Measurements from ENCODE around the gene IL1RAPL2.
"Not testable (repeated sequence)": the region's sequence is repeated elsewhere in the genome, so short reads cannot be mapped to it uniquely, and the experiment has no call there.

IL1RAPL2 gene

GRCh38 chrX:104565791-104566680 lies at the start of gene IL1RAPL2:
TSS of gene IL1RAPL2 (plus strand) at chrX:104566199.
- DNase-seq (ENCODE audit: insufficient read length, low spot score) = no peak
- no peak for FAIRE-seq
- TF ChIP-seq CTCF (IDR thresholded peaks at IDR 0.05; ENCODE audit: insufficient read depth, missing control alignments) = peak; percentile 15

- TF ChIP-seq CTCF (IDR thresholded peaks at IDR 0.05; ENCODE audit: insufficient read depth, missing control alignments) = no peak
- DNase-seq (ENCODE audit: insufficient read length, low spot score) (no peak), FAIRE-seq (no peak)
Measured at GRCh38 chrX:104522386-104522785, 43.6 kb upstream of the IL1RAPL2 start.

- DNase-seq (ENCODE audit: insufficient read length, low spot score) (no peak), FAIRE-seq (no peak)
- no peak for TF ChIP-seq CTCF (IDR thresholded peaks at IDR 0.05; ENCODE audit: insufficient read depth, missing control alignments)
Measured at GRCh38 chrX:104523858-104524257, 42.1 kb upstream of the IL1RAPL2 start.

GRCh38 chrX:104539081-104539480 lies 26.9 kb upstream of the IL1RAPL2 start:
- FAIRE-seq (no peak), DNase-seq (ENCODE audit: insufficient read length, low spot score) (no peak)
- no peak for TF ChIP-seq CTCF (IDR thresholded peaks at IDR 0.05; ENCODE audit: insufficient read depth, missing control alignments)

- FAIRE-seq; DNase-seq (ENCODE audit: insufficient read length, low spot score): not testable (repeated sequence)
Measured at GRCh38 chrX:104542447-104542846, 23.6 kb upstream of the IL1RAPL2 start.

- TF ChIP-seq CTCF (IDR thresholded peaks at IDR 0.05; ENCODE audit: insufficient read depth, missing control alignments) = no peak
- FAIRE-seq (no peak), DNase-seq (ENCODE audit: insufficient read length, low spot score) (no peak)
Measured at GRCh38 chrX:104564335-104564734, 1.7 kb upstream of the IL1RAPL2 start.

GRCh38 chrX:104564921-104565703 lies 887 bp upstream of the IL1RAPL2 start:
- FAIRE-seq (no peak), DNase-seq (ENCODE audit: insufficient read length, low spot score) (no peak)
- no peak for TF ChIP-seq CTCF (IDR thresholded peaks at IDR 0.05; ENCODE audit: insufficient read depth, missing control alignments)
